Thyroid gland (tissue), 4 donors: ENCODE results near the gene DLG2. TPM values are rescaled to one million over a fixed set of nuclear protein-coding genes. Genes with fewer than 3 reads are reported as not detected.
A peak's percentile ranks its signal among the peaks of the same experiment; 100 is the strongest.

Source experiments
- DNase-seq, 2 donors: peaks; one replicate each; pipeline ENCODE4 v3.0.0-alpha.2; 2019
- H3K27ac ChIP-seq, 3 donors: fragments of 200-600 bp; sonication (generic); 1 replicate in 2 of 3; 2 replicates in 1 of 3; pipeline ENCODE4 v1.5.1; 2016 to 2019; ENCODE audit warnings: mild to moderate bottlenecking in 1 of 3, moderate library complexity in 1 of 3
- H3K27me3 ChIP-seq: fragments of 200-600 bp; sonication (generic); one replicate; pipeline ENCODE4 v1.5.1; 2019
- H3K36me3 ChIP-seq, 2 donors: fragments of 200-600 bp; sonication (generic); one replicate each; pipeline ENCODE4 v1.5.1; 2016 to 2019
- H3K4me1 ChIP-seq, 2 donors: fragments of 200-600 bp; sonication (generic); one replicate each; pipeline ENCODE4 v1.5.1; 2017 to 2019
- H3K4me3 ChIP-seq, 3 donors: fragments of 200-600 bp; sonication (generic); replicated peaks in 1 of 3; 1 replicate in 2 of 3; 2 replicates in 1 of 3; pipeline ENCODE4 v1.5.1; 2016; ENCODE audit warnings: mild to moderate bottlenecking in 1 of 3
- H3K9me3 ChIP-seq: fragments of 200-600 bp; sonication (generic); one replicate; pipeline ENCODE4 v1.5.1; 2017
- POLR2A ChIP-seq, 2 donors: fragments of 450-650 bp; IDR thresholded peaks; one replicate each; pipeline ENCODE4 v1.6.1; 2017; ENCODE audit warnings: antibody characterized with exemption in 2 of 2, mild to moderate bottlenecking in 2 of 2, moderate library complexity in 1 of 2
- WGBS, 2 donors: methylation state at CpG; one replicate each; pipeline ENCODE4 v1.1.5; 2017; 5-methylcytosine and 5-hydroxymethylcytosine counted together
- intact Hi-C: fragments of 100-400 bp; cut with DNase I; formaldehyde crosslinking; loops from one replicate; pipeline ENCODE4 v1.15.1; 2023
- total RNA-seq, 4 donors: library from RNA; depleted of rRNA; stranded (reverse); fragments of >200 nt; gene quantifications; one replicate each; pipeline ENCODE4 v1.2.3, GENCODE V29; 2016
- TF ChIP-seq, protein P1 (sequence below), 6 experiments: fragments of 200-600 bp in 3 of 6; fragments of 450-650 bp in 3 of 6; sonication (generic) in 3 of 6; IDR thresholded peaks; one replicate each; pipeline ENCODE4 v1.5.1; 2016 to 2019; ENCODE audit warnings: antibody characterized with exemption in 6 of 6, mild to moderate bottlenecking in 2 of 6, inconsistent platforms in 1 of 6, moderate library complexity in 1 of 6

The DLG2 gene
- total RNA-seq, 4 donors from 2014 or later: 29.4 to 79.4 (median 42.4) TPM

DNA sequence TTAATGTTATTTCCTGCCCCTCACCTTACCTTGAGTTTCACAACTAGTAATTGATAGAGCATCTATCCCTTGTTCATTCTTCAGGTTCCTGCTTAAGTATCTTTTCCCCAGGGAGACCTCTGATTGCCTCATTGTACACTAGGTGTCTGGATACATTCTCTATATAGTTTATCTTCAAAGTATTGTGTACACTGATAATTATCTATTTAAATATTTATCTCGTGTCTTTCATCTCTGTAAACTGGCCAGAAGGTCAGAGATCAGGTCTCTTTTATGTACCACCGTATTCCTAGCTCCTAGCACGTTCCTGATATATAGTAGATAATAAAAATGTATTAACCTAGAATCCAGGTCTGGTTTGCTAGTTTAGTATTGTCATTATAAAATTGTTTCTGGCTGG lies 7.6 kb upstream of the DLG2 start:
- Histone ChIP-seq H3K4me3 (no peak overlapping the region), H3K27me3 (no peaks in the 10 kb centered on the region), H3K9me3 (no peaks in the 10 kb centered on the region), H3K27ac (no peak overlapping the region), H3K36me3 (peaks cover 0 to 7% of the 10 kb centered on the region in 2 donors), H3K4me1 (peaks cover 0 to 3% of the 10 kb centered on the region in 2 donors)
- TF ChIP-seq POLR2A (IDR thresholded peaks at IDR 0.05): no peak
- TF ChIP-seq, protein P1, sequence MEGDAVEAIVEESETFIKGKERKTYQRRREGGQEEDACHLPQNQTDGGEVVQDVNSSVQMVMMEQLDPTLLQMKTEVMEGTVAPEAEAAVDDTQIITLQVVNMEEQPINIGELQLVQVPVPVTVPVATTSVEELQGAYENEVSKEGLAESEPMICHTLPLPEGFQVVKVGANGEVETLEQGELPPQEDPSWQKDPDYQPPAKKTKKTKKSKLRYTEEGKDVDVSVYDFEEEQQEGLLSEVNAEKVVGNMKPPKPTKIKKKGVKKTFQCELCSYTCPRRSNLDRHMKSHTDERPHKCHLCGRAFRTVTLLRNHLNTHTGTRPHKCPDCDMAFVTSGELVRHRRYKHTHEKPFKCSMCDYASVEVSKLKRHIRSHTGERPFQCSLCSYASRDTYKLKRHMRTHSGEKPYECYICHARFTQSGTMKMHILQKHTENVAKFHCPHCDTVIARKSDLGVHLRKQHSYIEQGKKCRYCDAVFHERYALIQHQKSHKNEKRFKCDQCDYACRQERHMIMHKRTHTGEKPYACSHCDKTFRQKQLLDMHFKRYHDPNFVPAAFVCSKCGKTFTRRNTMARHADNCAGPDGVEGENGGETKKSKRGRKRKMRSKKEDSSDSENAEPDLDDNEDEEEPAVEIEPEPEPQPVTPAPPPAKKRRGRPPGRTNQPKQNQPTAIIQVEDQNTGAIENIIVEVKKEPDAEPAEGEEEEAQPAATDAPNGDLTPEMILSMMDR (IDR thresholded peaks at IDR 0.05): no peak
- intact Hi-C loops: no loop called here
- no peak for DNase-seq
- WGBS, 2 donors: 95 to 96% methylated on average over 3 of the region's 3 CpGs

DNA sequence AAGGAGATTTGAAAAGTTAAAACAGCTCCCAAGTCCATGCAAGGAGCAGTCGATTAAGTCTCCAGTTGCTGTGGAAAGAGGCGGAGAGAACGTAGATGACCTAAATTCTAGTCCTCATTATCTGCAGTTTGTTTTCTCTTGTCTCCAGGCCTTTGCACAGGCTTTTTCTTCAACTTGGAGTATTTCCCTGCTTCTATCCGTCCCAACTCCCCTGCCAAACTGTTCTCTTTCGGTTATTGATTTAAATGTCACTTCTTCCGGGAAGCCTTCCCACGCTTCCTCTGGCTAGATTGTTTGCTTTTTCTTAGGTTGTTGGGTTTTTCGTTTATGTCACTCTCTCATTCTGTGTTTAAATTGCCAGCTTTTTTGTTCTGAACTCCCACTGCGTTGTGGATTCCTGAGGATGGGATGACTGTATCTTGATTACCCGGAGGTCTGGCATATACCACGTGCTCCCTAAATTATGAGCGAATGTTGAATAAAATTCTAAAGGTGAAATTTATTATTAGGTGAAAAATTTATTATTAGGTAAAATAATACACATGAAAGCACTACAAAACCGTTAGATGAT lies 1.7 kb upstream of the DLG2 start:
- Histone ChIP-seq H3K4me1 (peaks cover 9 to 19% of the 10 kb centered on the region in 2 donors), H3K27me3 (no peaks in the 10 kb centered on the region), H3K4me3 (peak overlapping the region; percentile 5 to 63 (median 53)), H3K27ac (peak overlapping the region; percentile 3 to 99 (median 94)), H3K9me3 (no peaks in the 10 kb centered on the region), H3K36me3 (no peaks in the 10 kb centered on the region)
- 2% methylated on average over 13 of the region's 13 CpGs for WGBS, 2 donors
- intact Hi-C loops: no loop called here
- TF ChIP-seq, protein P1 (IDR thresholded peaks at IDR 0.05): no peak
- TF ChIP-seq POLR2A (IDR thresholded peaks at IDR 0.05): no peak
- no peak for DNase-seq

DNA sequence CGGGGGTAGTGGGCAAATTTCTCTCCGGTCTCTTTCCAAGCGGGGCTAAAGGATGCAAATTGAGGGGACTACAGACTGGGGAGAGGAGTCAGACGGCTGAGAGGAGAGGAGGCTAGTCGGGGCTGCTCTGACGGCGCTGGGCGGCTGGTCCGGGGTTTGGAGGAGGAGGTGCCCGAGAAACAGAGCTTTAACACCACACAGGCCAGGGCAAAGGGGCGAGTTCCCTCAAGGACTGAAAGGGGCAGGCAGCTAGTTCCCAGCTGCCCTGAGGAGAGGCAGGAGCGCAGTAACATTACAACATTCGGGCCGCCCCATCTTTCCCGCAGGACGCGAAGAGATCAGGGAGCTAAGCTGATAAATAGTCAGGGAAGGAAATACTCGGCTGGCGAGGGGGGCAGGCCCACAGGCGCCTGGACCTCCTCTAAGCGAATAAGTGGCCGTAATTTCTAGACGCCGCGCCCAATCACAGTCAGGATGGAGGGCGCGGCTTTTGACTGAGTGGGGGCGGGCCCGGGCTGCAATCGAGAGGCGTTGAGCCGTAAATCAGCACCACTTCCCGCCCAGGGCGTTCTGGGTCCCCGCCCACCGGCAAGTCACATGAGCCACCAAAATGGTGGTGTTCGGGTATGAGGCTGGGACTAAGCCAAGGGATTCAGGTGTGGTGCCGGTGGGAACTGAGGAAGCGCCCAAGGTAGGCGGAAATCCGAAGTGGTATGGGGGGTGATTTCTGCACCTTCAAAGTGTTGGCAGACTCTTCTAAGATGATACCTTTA lies 1.0 kb upstream of the DLG2 start, which contains the start of gene TMEM126B:
Gene TMEM126B, plus strand, starts transcription at position 596 of the 773 bp plus-strand sequence. Its CDS starts 15 bp downstream, at position 611.
- Histone ChIP-seq H3K4me3 (peak within 1 kb of the TSS; percentile 53 to 63 (median 63)), H3K4me1 (peaks cover 9 to 19% of the 10 kb centered on the region in 2 donors), H3K9me3 (no peaks in the 10 kb centered on the region), H3K27ac (peak within 1 kb of the TSS; percentile 75 to 99 (median 94)), H3K36me3 (no peaks in the 10 kb centered on the region), H3K27me3 (no peaks in the 10 kb centered on the region)
- intact Hi-C loops: no loop called here
- peak; percentile 48 to 95 for TF ChIP-seq POLR2A (IDR thresholded peaks at IDR 0.05)
- TF ChIP-seq, protein P1 (IDR thresholded peaks at IDR 0.05): no peak
- WGBS, 2 donors: 0% methylated on average over 21 to 39 of the region's 41 CpGs
- DNase-seq: peak; percentile 98 to 99

DNA sequence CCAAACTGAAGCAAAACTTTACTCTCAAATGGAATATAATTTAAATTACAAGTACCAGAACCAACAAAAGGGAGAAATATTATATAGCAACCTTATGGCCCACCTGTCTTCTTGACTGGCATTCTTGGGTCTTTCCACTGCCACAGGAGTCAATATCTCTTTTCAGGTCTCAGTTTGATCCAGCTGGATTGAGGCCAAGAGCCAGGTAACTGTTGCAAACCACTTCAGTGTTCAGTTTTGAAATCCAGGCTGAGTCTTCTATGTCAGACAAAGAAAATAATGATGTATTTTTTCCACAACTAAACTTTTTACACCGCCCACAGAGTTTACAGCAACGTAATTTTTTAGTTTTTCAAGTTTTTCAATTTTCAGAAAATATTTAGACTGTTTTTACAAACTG lies 648 bp downstream of the DLG2 start:
- DNase-seq: peak; percentile 84 to 85
- TF ChIP-seq POLR2A (IDR thresholded peaks at IDR 0.05): no peak
- TF ChIP-seq, protein P1 (IDR thresholded peaks at IDR 0.05): no peak
- intact Hi-C loops: no loop called here
- WGBS, 2 donors: 21 to 22% methylated on average over 2 of the region's 2 CpGs
- no peaks in the 10 kb centered on the region for H3K36me3 ChIP-seq
- H3K4me3 ChIP-seq: peak overlapping the region in 2 of 3 donors; percentile 52 to 53
- no peaks in the 10 kb centered on the region for H3K27me3 ChIP-seq
- H3K4me1 ChIP-seq: peaks cover 9 to 19% of the 10 kb centered on the region in 2 donors
- H3K27ac ChIP-seq: peak overlapping the region; percentile 75 to 99 (median 94)
- no peaks in the 10 kb centered on the region for H3K9me3 ChIP-seq

DNA sequence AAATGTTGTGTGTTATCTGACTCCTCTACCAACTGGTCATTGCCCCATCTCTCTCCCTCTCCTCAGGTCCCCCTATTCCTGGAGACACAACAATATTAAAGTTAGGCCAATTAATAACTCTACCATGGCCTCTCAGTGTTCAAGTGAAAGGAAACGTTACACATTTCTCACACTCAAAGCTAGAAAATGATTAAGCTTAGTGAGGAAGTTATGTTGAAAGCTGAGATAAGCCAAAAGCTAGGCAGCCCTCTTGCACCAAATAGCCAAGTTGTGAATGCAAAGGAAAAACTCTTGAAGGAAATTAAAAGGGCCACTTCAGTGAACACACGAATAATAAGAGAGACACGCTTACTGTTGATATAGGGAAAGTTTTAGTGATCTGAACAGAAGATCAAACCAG lies 6.9 kb downstream of the DLG2 start:
- Histone ChIP-seq H3K4me1 (peaks cover 3 to 5% of the 10 kb centered on the region in 2 donors), H3K27me3 (no peaks in the 10 kb centered on the region), H3K27ac (no peak overlapping the region), H3K36me3 (no peaks in the 10 kb centered on the region), H3K4me3 (no peak overlapping the region), H3K9me3 (no peaks in the 10 kb centered on the region)
- DNase-seq: no peak
- intact Hi-C loops: no loop called here
- no peak for TF ChIP-seq POLR2A (IDR thresholded peaks at IDR 0.05)
- TF ChIP-seq, protein P1 (IDR thresholded peaks at IDR 0.05): no peak
- WGBS, 2 donors: 64 to 66% methylated on average over 3 of the region's 3 CpGs
